SH-SY5Y (cell line): ENCODE results near the gene P3H2.

ENCODE experiments used
- GATA2 ChIP-seq: IDR thresholded peaks from 2 replicates; pipeline ENCODE4 v1.6.1; 2011; ENCODE audit warnings: mild to moderate bottlenecking, low read depth, low read length
- GATA3 ChIP-seq: IDR thresholded peaks from 2 replicates; pipeline ENCODE4 v1.6.1; 2011; ENCODE audit warnings: low read depth, mild to moderate bottlenecking, low read length, moderate library complexity

The P3H2 gene

GRCh38 chr3:190004656-190005055, 116.0 kb downstream of the P3H2 start:
- TF ChIP-seq GATA2 (no peak), GATA3 (no peak)

DNA sequence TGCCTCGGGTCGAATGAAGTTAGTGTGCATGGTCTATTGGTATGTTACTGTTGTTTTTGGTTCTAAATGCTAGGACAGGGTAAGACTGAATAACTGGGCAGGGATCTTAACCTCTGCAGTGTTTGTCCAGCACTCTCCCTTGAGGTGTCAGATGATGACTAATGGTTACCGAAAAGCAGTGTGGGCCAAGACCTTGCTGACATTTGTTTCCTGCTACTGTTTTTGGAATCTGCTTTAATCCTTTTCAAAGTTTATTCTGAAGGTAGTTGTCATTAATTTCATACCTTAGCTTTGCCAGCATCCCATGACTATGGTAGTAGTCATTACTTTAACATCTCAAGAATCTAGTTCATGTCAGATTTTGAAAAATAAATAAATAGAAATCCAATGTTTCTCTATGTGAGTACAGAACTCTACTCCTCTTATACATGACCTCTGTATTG, 117.0 kb downstream of the P3H2 start:
- TF ChIP-seq GATA2 (no peak), GATA3 (no peak)

DNA sequence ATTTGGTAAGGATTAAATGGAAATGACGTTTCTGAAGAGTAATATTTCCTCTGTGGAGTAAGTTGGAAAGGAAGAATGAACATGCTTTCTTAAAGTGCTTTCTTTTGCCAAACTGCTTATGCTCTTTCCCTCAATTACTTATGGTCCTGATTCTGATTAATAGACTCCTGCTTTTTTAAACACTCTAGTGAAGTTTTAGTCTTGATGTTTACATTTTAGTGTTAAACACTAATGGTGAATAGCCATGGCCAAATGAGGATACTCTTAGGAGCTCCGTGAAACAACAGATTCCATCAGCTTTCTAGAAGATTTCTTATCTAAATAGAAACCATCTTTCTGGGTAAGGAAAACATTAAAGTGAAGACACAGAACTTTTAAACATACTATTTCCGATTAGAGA, 117.6 kb downstream of the P3H2 start:
- no peak for TF ChIP-seq GATA2
- TF ChIP-seq GATA3 = no peak

GRCh38 chr3:190001426-190001825, 119.3 kb downstream of the P3H2 start:
- TF ChIP-seq GATA3 (no peak), GATA2 (no peak)

DNA sequence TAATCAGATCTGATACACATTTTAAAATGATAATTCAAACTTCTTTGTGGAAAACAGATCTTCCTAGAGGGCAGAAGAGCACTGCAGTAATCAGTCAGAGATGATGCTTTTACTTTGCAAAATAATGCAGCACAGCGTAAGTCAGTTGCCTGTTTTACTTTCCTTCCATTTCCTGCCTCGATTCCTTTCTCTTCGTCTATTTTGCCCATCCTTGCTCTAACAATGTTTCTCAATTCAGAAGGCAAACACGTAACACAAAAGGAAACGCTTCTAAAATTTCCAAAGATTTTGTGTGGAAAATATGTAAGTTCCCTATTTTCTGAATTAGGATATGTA, 119.9 kb downstream of the P3H2 start:
- no peak for TF ChIP-seq GATA3
- no peak for TF ChIP-seq GATA2

- TF ChIP-seq GATA2 (no peak), GATA3 (no peak)
These were observed 120.4 kb downstream of the P3H2 start for GRCh38 chr3:190000187-190000860.

DNA sequence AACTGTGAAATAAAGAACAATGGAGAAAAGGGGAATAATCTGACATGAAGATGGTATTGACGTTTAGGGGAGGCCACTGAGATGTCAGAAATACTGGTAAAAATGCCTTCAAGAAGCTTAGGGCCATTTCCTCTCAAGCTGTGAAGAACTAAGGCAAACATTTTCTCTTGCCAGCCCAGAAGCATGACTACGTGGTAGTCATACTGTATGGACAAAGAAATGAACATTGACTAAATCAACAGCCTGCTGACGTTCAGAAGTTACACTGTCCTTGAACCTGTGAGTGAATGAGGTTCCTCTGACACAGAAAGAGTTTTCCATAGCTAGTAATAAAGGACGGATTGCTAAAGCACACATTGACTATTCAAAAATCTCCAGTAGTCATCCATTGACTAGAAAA, 121.0 kb downstream of the P3H2 start:
- TF ChIP-seq GATA2 (no peak), GATA3 (no peak)

DNA sequence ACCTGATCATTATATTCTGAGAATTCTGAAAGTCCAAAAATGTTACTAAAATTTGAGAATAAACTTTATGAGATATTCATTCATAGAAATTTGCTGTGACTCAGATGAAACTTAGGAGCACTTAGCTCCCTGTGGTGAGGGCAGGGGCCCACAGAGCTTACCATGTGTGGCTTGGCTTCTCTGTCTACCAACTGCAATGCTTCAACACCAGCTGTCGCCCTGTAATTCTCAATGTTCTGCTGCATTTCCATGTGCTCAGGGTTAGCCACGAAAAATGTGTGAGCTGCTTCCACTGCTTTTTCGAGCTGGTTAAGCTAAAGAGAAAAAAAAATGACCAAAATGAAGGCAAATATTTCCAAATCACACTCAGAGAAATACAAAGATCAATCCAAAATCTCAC, 125.6 kb downstream of the P3H2 start:
- no peak for TF ChIP-seq GATA3
- no peak for TF ChIP-seq GATA2

DNA sequence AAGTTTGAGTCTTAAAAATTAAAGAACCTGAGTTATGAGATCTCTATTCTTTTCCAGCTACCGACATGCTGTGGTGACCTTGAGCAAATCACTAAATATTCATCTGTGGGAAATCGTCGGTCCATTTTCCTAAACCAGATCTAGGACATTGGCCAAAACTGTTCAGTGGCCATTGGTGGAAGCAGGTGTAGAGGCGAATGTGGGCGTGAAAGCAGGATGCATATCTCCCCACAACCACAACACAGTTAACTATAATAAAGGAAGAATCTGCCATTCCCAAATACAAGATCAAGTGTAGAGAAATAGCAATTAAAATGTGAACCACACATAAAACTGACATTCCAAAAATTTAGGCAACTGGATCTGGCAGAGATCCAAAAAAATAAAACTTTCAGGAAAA, 129.9 kb downstream of the P3H2 start:
- TF ChIP-seq GATA2 (no peak), GATA3 (no peak)

DNA sequence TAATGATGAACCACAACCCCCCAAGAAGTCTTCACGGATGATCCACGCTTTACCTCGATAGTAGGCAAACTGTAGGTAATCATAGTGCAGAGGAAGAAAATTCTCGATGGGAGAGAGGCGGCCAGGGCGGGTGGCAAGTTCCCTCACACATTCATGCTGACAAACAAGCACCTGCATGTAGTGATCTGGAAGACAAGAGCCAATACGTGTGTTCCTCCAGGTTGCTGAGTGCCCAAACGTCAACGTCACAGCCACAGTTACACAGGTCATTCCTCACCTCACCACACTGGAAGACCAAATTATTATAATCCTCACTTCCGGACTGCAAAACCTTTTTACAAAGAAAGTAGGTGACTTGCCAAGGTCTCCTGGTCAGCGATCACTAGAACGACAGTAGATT, 131.8 kb downstream of the P3H2 start:
- TF ChIP-seq GATA2 (no peak), GATA3 (no peak)

DNA sequence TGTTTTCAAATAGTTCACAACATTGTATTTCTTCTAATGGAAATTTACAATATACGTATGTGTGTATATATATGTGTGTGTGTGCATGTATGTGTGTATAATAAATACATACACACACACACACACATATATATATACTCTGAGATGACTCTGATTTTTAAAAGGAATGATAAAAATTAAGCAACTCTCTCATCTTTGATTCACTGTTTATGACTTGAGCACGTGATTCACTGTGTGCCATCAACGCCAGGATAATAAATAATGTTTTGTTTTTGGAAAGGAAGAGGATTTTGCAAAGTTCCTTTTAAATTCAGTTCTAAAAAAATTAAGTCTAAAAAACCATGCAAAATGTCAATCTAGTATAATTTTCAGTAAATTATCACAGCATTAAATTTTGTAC, 132.4 kb downstream of the P3H2 start:
- TF ChIP-seq GATA3 = no peak
- no peak for TF ChIP-seq GATA2

DNA sequence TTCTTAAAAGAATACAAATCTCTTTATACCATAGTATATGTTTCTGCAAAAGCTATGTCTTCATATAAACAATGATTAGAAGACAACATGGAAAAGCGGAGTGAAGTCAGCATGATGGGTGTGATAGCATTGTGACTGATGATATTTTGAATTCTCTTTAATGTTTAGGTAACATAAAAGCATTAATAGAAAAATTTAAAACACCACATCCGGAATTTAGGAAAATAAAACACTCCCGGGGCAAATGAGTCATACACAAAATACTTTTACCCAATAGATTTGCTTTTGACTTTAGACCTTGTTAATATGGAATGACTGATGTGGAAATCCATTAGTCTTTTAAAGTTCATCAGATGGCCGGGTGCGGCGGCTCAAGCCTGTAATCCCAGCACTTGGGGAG, 134.7 kb downstream of the P3H2 start:
- TF ChIP-seq GATA2 = no peak
- no peak for TF ChIP-seq GATA3

DNA sequence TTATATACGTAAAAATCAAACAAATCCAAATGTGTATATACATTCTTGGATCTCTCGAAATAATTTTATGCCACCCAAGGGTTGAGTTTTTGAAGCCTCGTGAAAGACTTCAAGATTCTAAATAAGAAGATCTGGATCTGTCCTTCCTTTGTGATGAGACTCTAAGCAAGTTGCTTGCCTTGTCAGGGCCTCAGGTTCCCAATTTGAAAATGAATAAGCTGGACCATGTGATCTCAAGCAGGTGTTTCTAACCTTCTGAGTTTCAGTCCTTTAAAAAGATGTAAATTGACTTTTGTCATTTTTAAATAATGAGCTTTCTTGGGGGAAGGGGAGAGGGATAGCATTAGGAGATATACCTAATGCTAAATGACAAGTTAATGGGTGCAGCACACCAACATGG, 137.1 kb downstream of the P3H2 start:
- TF ChIP-seq GATA2 = no peak
- TF ChIP-seq GATA3 = no peak

DNA sequence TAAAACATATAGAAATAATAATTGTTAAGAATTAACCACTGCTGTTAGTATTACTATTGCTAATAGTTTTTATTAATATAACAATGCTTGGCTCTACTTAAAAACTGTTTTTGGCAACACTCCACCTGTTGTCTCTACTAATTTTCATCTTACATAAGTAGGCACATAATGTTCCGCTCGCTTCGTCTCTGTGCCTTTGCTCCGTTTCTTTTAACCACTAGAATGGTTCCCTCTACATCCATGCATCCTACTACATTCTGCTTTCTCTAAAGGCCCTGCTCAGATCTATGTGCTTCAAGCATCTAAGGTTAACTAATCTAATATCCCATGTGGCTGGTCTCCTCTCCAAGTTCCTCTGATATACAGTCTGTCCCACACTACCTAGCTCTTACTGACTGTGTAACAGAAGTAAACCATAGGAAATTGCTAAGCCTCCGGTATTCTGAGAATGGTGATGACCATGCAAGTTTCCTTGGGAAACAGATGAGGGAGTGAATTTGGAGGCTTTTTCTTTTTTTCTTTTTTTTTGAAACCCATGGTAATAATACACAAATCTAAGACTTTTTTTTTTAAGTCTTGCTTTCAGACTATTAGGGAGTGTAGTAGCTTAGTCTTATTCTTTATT, 138.3 kb downstream of the P3H2 start:
- no peak for TF ChIP-seq GATA2
- no peak for TF ChIP-seq GATA3

- no peak for TF ChIP-seq GATA3
- TF ChIP-seq GATA2 = no peak
These were observed 139.0 kb downstream of the P3H2 start for GRCh38 chr3:189981668-189982067.
